Activated T-cell treated with anti-CD3 and anti-CD28 coated beads, Interleukin-2, amount 50 U/mL, for 72 hours (primary cell): Measurements from ENCODE around the gene LDLRAD1. TPM values are rescaled to one million over a fixed set of nuclear protein-coding genes. Genes with fewer than 3 reads are reported as not detected.
"Not testable (repeated sequence)": the region's sequence is repeated elsewhere in the genome, so short reads cannot be mapped to it uniquely, and the experiment has no call there.

Experiments
- ATAC-seq, 2 donors: fragments of 150-1000 bp; cut with Tn5 transposase; replicated peaks in 1 of 2; 2 replicates each; pipeline ENCODE4 v1.10.0; 2021; ENCODE audit warnings: moderate library complexity in 2 of 2, mild to moderate bottlenecking in 1 of 2
- DNase-seq, 2 donors: peaks; one replicate each; pipeline ENCODE4 v3.0.0; 2021 to 2022; ENCODE audit warnings: mixed read lengths in 1 of 2
- H3K27ac Mint-ChIP-seq: one replicate; pipeline ENCODE4 v1.8.0; 2022; ENCODE audit warnings: mild to moderate bottlenecking, moderate library complexity, mixed read lengths
- H3K27me3 Mint-ChIP-seq: one replicate; pipeline ENCODE4 v1.8.0; 2022; ENCODE audit warnings: low read depth, mixed read lengths
- H3K36me3 Mint-ChIP-seq, 2 donors: one replicate each; pipeline ENCODE4 v1.8.0; 2022; ENCODE audit warnings: mixed read lengths in 2 of 2, mild to moderate bottlenecking in 1 of 2; ENCODE audit not compliant: insufficient read depth in 2 of 2
- H3K4me1 Mint-ChIP-seq: one replicate; pipeline ENCODE4 v1.8.0; 2022; ENCODE audit warnings: low read depth, mixed read lengths
- H3K4me3 Mint-ChIP-seq, 2 donors: one replicate each; pipeline ENCODE4 v1.8.0; 2022; ENCODE audit warnings: mild to moderate bottlenecking in 2 of 2, mixed read lengths in 2 of 2, moderate library complexity in 2 of 2
- H3K9me3 Mint-ChIP-seq, 2 donors: one replicate each; pipeline ENCODE4 v1.8.0; 2022; ENCODE audit warnings: mixed read lengths in 2 of 2
- total RNA-seq, 2 donors: library from RNA; stranded (reverse); gene quantifications; one replicate each; pipeline ENCODE4 v1.2.3, GENCODE V29; 2022

LDLRAD1 gene
- total RNA-seq, 2 donors from 2014 or later = not detected

DNA sequence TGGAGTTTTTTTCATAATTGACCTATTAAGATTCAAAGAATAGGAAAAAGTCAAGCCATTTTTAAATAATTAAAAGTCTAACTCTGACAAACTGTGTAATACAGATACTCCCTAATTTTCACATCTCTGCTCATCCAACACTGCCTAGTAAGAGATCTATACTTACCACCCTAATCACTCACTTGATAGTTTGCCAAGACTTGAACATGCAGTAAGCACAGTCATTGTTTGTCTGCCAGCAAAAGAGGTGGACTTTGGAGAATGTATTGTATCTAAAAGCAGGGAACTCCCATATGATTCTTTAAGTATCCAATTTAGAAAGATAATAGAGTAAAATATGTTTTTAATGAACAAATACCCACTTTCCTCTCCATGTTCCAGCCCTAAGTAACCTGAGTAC is 19.5 kb upstream of the LDLRAD1 start:
- Mint-ChIP-seq H3K9me3 (no peaks in the 10 kb centered on the region), H3K4me3 (no peak overlapping the region), H3K36me3 (peaks cover 11 to 27% of the 10 kb centered on the region in 2 donors), H3K4me1 (no peaks in the 10 kb centered on the region), H3K27me3 (no peaks in the 10 kb centered on the region), H3K27ac (no peak overlapping the region)
- DNase-seq (no peak), ATAC-seq (no peak)

DNA sequence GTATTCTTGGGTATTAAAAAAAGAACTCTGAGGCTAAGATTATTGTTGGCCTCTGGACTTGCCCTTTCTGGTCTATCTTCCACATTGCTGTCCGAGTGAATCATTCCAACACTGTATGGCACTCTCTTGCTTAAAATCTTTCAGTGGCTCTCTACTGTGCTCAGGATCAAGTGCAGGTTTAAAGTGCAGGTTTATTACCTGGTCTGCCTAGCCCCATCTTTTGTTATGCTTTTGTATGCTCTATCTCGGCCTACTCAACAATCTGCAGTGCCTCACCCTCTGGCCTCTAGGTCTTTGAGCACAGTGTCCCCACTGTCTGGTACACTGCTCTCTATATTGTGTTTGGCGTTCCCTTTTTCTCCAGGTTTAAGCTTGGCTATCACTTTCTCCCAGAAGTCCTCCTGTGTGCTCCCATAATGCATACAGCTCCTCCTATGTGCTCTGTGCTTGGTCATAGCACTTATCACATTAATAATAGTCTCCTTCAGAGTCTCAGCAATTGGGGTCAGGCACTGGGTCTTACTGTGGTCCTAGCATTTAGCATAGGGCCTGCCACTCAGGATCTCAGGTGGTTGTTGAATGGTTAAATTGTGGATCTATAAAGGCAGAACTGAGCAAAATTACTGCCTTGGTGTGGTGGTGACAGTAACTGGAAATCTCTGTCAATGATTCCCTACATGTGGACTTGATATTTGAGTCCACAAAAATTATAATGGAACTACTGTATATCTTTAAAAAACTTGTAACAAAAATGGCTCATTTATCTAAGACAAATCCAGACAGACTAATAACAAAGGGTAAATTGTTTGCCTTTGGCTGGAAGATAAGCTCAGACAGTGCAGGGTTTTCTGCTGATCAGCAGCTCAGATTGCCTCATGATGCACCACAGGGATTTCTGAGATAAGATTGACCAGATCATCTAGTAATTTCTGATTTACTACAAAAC is 10.6 kb upstream of the LDLRAD1 start:
- ATAC-seq (no peak), DNase-seq (no peak)
- no peaks in the 10 kb centered on the region for H3K27me3 Mint-ChIP-seq
- no peak overlapping the region for H3K4me3 Mint-ChIP-seq
- H3K27ac Mint-ChIP-seq = no peak overlapping the region
- peaks cover 3 to 8% of the 10 kb centered on the region in 2 donors for H3K36me3 Mint-ChIP-seq
- H3K4me1 Mint-ChIP-seq = no peaks in the 10 kb centered on the region
- H3K9me3 Mint-ChIP-seq = no peaks in the 10 kb centered on the region

DNA sequence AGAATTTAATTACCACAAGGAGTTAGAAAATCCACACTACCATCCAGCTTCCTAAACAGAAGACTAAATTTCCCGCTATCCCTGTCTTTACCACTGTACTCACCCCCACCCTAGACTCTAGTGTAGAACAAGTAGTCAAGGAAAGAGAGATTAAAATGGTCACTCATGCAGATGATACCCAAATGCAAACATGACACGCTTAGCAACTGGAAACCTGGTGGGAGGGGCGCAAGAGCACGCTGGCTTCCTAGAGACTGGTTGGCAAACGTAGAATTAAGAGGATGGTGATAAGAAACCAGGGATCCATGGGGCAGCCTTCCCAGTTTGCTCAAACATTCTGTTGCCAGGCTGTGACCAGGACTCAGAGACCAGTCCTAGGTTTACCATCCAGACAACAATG is 9.9 kb upstream of the LDLRAD1 start:
- H3K4me1 Mint-ChIP-seq = no peaks in the 10 kb centered on the region
- no peak overlapping the region for H3K27ac Mint-ChIP-seq
- no peaks in the 10 kb centered on the region for H3K27me3 Mint-ChIP-seq
- no peak for DNase-seq
- H3K4me3 Mint-ChIP-seq = no peak overlapping the region
- H3K9me3 Mint-ChIP-seq = no peaks in the 10 kb centered on the region
- no peak for ATAC-seq
- peaks cover 2 to 3% of the 10 kb centered on the region in 2 donors for H3K36me3 Mint-ChIP-seq

DNA sequence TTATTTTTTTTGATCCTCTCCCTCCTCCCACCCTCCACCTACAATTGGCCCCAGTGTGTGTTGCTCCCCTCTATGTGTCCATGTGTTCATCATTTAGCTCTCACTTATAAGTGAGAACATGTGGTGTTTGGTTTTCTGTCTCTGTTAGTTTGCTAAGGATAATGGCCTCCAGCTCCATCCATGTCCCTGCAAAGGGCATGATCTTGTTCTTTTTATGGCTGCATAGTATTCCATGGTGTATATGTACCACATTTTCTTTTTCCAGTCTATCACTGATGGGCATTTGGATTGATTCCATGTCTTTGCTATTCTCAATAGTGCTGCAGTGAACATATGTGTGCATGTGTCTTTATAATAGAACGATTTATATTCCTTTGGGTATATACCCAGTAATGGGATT is 6.8 kb upstream of the LDLRAD1 start:
- not testable (repeated sequence) for H3K9me3 Mint-ChIP-seq, H3K4me3 Mint-ChIP-seq, H3K36me3 Mint-ChIP-seq, H3K27me3 Mint-ChIP-seq, H3K4me1 Mint-ChIP-seq, ATAC-seq, DNase-seq, H3K27ac Mint-ChIP-seq

DNA sequence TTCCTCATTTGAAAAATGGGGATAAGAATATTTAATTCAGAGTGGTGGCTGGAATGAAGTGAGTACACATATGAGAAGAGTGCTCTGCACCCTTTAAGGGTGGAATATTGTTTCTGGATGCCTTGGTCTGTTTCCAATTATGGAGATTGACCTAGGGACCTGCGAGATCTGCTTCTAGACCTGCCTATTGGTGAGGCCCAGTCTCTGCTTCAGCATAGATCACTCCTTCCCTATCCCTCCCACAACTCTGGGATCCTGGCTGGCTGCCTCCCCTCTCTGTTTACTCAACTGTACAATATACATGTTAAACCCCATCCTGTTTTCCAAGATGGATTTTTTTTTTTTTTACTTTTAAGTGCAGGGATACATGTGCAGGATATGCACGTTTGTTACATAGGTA is 6.4 kb upstream of the LDLRAD1 start:
- Mint-ChIP-seq H3K27ac (no peak overlapping the region), H3K4me3 (no peak overlapping the region), H3K36me3 (peaks cover 0 to 2% of the 10 kb centered on the region in 2 donors), H3K4me1 (no peaks in the 10 kb centered on the region), H3K9me3 (no peaks in the 10 kb centered on the region), H3K27me3 (no peaks in the 10 kb centered on the region)
- no peak for ATAC-seq
- no peak for DNase-seq

DNA sequence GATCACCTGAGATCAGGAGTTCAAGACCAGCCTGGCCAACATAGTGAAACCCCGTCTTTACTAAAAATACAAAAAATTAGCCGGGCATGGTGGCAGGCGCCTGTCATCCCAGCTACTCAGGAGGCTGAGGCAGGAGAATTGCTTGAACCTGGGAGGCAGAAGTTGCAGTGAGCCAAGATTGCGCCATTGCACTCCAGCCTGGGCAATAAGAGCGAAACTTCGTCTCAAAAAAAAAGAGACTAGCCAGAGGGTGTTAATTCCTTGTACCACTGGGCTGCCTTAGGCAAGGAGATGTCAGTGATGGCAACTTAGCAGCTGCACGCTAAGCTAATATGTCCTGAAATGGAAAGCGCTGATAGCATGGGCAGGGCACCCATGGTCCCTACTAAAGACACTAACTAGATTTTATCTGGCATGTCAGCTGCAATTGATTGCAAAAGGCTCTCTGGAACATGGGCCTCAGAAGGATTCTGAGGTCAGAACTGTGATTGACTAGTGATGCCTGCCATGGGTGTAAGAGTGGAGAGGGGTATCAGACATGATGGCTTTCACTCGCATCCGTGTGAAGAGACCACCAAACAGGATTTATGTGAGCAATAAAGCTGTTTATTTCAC is 1.7 kb upstream of the LDLRAD1 start:
- not testable (repeated sequence) for H3K4me3 Mint-ChIP-seq, H3K36me3 Mint-ChIP-seq, ATAC-seq, H3K27ac Mint-ChIP-seq, H3K4me1 Mint-ChIP-seq, H3K27me3 Mint-ChIP-seq, DNase-seq, H3K9me3 Mint-ChIP-seq

DNA sequence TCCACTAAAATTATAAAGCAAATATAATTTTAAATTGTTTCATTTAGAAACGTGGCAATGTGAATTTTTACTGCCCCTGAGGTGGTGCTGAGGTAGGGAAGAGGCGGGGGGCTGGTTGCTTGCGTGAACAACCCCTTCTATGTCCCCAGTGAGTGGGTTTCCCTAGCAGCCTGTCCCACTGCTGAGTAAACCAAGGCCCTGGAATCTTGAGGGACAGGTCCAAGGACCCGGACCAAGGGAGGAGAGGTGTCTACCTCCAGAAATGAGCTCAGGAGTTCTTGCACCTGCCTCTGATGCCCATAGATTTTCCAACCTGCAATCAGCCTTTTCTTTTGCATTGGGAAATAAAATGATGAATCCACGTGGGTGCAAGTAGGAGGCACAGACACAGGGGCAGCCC is 649 bp upstream of the LDLRAD1 start:
- H3K9me3 Mint-ChIP-seq = no peaks in the 10 kb centered on the region
- ATAC-seq (no peak), DNase-seq (no peak)
- no peak overlapping the region for H3K4me3 Mint-ChIP-seq
- no peaks in the 10 kb centered on the region for H3K4me1 Mint-ChIP-seq
- H3K27me3 Mint-ChIP-seq = no peaks in the 10 kb centered on the region
- no peaks in the 10 kb centered on the region for H3K36me3 Mint-ChIP-seq
- no peak overlapping the region for H3K27ac Mint-ChIP-seq

DNA sequence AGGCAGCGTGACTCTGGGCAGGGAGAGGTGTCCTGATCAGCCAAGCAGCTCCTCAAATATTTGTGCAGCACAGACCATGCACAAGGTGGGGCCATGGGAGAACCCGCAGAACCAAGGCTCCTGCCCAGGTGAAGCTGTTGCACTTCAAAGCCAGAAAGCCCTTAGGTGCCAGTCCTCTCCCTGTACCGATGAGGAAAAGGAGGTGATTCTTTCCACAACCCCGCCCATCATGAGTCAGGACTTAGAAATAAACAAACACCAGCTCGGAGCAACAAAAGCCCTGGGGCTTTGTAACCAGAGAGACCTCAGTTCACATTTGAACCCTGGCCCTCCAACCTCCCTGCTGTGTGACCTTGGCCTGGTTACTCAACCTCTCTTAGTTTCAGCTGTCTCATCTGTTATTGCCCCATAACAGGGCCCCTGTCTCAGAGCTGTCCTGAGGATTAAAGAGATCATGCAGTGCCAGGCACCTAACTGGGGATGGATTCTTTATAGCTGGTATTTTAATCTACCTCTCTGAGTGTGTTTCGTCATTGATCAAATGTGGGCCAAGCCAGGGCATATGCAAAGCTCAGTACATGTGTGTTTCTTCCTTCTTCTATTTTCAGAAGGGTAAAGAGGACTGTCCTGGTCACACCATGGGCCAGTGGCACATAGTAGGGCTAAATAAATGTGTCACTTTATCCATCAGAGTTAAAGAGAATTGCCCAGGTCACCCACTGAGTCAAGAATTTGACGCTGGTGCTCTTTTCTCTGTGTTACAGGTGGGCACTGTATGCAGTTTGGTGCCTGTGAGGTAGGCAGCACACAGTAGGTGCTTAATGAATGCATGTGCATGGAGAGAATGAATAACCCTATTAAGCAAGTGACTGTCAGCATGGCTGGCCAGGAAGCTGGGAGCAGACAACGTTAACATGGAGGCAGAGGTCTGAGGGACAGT is 1.4 kb downstream of the LDLRAD1 start:
- no peak for ATAC-seq

DNA sequence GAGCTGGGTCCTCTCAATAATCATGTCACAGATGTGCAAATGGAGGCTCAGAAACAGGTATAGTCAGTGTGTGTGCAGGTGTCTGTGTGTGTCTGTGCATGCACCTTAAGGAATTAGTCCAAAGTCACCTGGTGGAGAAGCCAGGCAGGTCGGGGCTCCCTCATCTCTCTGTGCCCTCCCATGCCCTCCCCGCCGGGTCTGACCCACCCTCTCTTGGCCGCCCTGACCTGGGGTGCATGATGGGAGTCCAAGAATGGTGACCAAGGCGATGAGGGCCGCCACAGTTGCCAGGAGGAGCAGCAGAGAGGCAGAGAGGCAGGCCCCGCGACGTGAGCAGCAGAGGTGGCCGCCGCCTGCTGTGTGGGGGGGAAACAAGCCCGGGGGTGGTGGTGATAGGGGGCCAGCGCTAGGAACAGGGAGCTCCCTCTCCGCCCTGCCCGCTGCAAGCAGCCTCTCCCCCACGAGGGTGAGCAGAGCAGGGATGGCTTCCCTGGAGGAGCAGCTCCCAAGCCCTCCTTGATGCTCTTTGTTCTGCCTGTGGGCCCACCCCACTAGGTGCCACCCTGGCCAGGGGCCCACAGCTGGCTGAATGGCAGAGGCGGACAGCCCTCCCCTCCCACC is 3.9 kb downstream of the LDLRAD1 start:
- no peaks in the 10 kb centered on the region for H3K9me3 Mint-ChIP-seq
- no peaks in the 10 kb centered on the region for H3K27me3 Mint-ChIP-seq
- no peaks in the 10 kb centered on the region for H3K4me1 Mint-ChIP-seq
- no peak for DNase-seq
- no peak overlapping the region for H3K27ac Mint-ChIP-seq
- no peaks in the 10 kb centered on the region for H3K36me3 Mint-ChIP-seq
- ATAC-seq = no peak
- no peak overlapping the region for H3K4me3 Mint-ChIP-seq

More for the DNA sequence above, 1.4 kb downstream of the LDLRAD1 start:
- DNase-seq = no peak
- Mint-ChIP-seq H3K27ac (no peak overlapping the region), H3K4me1 (no peaks in the 10 kb centered on the region), H3K27me3 (no peaks in the 10 kb centered on the region), H3K9me3 (no peaks in the 10 kb centered on the region), H3K4me3 (no peak overlapping the region), H3K36me3 (no peaks in the 10 kb centered on the region)

DNA sequence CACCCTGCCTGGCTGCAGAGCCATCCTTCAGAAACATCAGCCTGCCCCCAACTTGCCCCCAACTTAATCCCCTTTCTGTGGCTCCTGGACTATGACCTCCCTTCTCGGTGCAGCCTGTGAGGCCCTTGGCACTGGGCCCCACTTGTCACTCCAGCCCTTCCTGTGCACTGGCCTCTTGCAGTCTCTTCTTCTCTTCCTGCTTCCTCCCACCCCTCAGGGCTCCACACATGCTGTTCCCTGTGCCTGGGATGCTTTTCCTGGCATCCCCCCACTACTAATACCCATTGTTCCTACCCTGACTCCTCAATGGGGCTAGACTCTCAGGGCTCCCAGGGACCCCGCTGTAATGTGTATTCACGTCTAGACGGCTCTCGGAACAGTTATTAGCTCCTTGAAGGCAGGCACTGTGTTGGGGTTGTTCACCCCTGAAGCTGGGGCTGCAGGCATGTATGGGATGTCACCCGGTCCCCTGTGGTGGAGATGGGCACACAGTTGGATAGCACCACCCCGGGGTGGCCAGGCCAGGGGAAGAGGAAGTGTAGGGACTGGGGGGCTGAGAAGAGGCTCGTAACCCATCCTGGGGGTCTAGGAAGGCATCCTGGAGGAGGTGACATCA is 4.5 kb downstream of the LDLRAD1 start:
- Mint-ChIP-seq H3K4me3 (no peak overlapping the region), H3K4me1 (no peaks in the 10 kb centered on the region), H3K36me3 (no peaks in the 10 kb centered on the region), H3K27ac (no peak overlapping the region), H3K9me3 (no peaks in the 10 kb centered on the region), H3K27me3 (no peaks in the 10 kb centered on the region)
- DNase-seq (no peak), ATAC-seq (no peak)

DNA sequence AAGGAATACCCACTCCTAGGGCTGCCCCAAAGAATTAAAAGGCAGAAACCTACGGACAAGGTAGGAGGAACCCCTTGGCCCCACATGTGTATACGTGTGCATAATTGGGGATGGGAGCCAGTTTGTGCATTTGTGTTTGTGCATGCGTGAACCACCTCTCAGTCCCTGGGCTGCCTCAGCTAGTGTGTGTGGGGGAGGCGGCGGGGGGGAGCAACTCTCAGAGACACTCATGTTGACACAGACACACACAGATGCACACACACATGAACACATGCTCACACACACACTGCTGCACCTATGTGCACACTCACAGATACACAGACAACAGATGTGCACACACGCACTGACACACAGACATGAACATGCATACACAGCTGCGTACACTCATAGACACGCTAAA is 5.1 kb downstream of the LDLRAD1 start:
- Mint-ChIP-seq H3K4me3 (no peak overlapping the region), H3K4me1 (no peaks in the 10 kb centered on the region), H3K27ac (no peak overlapping the region), H3K36me3 (no peaks in the 10 kb centered on the region), H3K27me3 (no peaks in the 10 kb centered on the region), H3K9me3 (no peaks in the 10 kb centered on the region)
- ATAC-seq (no peak), DNase-seq (no peak)

DNA sequence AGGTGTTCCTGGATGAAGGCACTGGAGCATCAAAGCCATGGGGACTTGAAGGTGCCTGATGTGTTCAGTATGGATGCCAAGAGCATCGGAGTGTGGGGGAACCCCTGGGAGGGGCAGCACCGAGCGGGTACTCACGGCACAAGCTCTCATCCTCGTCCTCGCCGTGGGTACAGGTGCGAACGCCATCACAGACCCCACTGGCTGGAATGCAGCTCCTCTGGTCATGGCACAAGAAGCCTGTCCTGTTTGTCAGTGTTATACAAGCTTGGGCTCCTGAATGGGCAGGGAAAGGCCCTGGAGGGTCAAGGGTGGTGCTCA is 6.0 kb downstream of the LDLRAD1 start:
- no peaks in the 10 kb centered on the region for H3K9me3 Mint-ChIP-seq
- H3K27ac Mint-ChIP-seq = no peak overlapping the region
- DNase-seq = no peak
- no peaks in the 10 kb centered on the region for H3K36me3 Mint-ChIP-seq
- H3K27me3 Mint-ChIP-seq = no peaks in the 10 kb centered on the region
- no peak overlapping the region for H3K4me3 Mint-ChIP-seq
- ATAC-seq = no peak
- no peaks in the 10 kb centered on the region for H3K4me1 Mint-ChIP-seq
